Measurements from ENCODE around the gene PTGFRN. TPM values are rescaled to one million over a fixed set of nuclear protein-coding genes. Genes with fewer than 3 reads are reported as not detected.

PTGFRN gene
- total RNA-seq, 2 donors from 2014 or later = 0.94 to 1.3 TPM

GRCh38 chr1:116877141-116877818 is 32.4 kb upstream of the PTGFRN start:
- no peaks in the 10 kb centered on the region for H3K36me3 Mint-ChIP-seq (ENCODE audit: low read depth)
- no peak for ATAC-seq
- peaks cover 16% of the 10 kb centered on the region for H3K4me1 Mint-ChIP-seq
- H3K9me3 ChIP-seq (ENCODE audit: control insufficient read depth, low read length, poor library complexity, severe bottlenecking) = no peaks in the 10 kb centered on the region
- H3K27ac Mint-ChIP-seq = no peak overlapping the region
- DNase-seq = no peak
- no peaks in the 10 kb centered on the region for H3K27me3 Mint-ChIP-seq
- no peak overlapping the region for H3K4me3 Mint-ChIP-seq

GRCh38 chr1:116878804-116879477 is 30.8 kb upstream of the PTGFRN start:
- Mint-ChIP-seq H3K36me3 (ENCODE audit: low read depth) (no peaks in the 10 kb centered on the region), H3K27me3 (no peaks in the 10 kb centered on the region), H3K4me1 (peaks cover 8% of the 10 kb centered on the region), H3K27ac (no peak overlapping the region), H3K4me3 (no peak overlapping the region)
- ATAC-seq (no peak), DNase-seq (peak in 1 of 3 donors; percentile 12)
- no peaks in the 10 kb centered on the region for H3K9me3 ChIP-seq (ENCODE audit: control insufficient read depth, low read length, poor library complexity, severe bottlenecking)

- Mint-ChIP-seq H3K36me3 (ENCODE audit: low read depth) (no peaks in the 10 kb centered on the region), H3K4me1 (peaks cover 8% of the 10 kb centered on the region), H3K4me3 (no peak overlapping the region), H3K27me3 (no peaks in the 10 kb centered on the region), H3K27ac (no peak overlapping the region)
- no peak for DNase-seq
- no peak for ATAC-seq
- no peaks in the 10 kb centered on the region for H3K9me3 ChIP-seq (ENCODE audit: control insufficient read depth, low read length, poor library complexity, severe bottlenecking)
Measured at GRCh38 chr1:116879478-116880133, 30.1 kb upstream of the PTGFRN start.

GRCh38 chr1:116880917-116881316 is 28.8 kb upstream of the PTGFRN start:
- ATAC-seq (no peak), DNase-seq (no peak)
- Mint-ChIP-seq H3K27me3 (no peaks in the 10 kb centered on the region), H3K4me1 (peaks cover 5% of the 10 kb centered on the region), H3K4me3 (no peak overlapping the region), H3K27ac (no peak overlapping the region), H3K36me3 (ENCODE audit: low read depth) (no peaks in the 10 kb centered on the region)
- no peaks in the 10 kb centered on the region for H3K9me3 ChIP-seq (ENCODE audit: control insufficient read depth, low read length, poor library complexity, severe bottlenecking)

GRCh38 chr1:116881879-116882520 is 27.7 kb upstream of the PTGFRN start:
- Mint-ChIP-seq H3K27ac (no peak overlapping the region), H3K4me1 (peaks cover 5% of the 10 kb centered on the region), H3K4me3 (no peak overlapping the region), H3K27me3 (no peaks in the 10 kb centered on the region), H3K36me3 (ENCODE audit: low read depth) (no peaks in the 10 kb centered on the region)
- DNase-seq (no peak), ATAC-seq (no peak)
- no peaks in the 10 kb centered on the region for H3K9me3 ChIP-seq (ENCODE audit: control insufficient read depth, low read length, poor library complexity, severe bottlenecking)

GRCh38 chr1:116882866-116883265 is 26.9 kb upstream of the PTGFRN start:
- no peaks in the 10 kb centered on the region for H3K36me3 Mint-ChIP-seq (ENCODE audit: low read depth)
- ATAC-seq (no peak), DNase-seq (no peak)
- peaks cover 5% of the 10 kb centered on the region for H3K4me1 Mint-ChIP-seq
- H3K27me3 Mint-ChIP-seq = no peaks in the 10 kb centered on the region
- H3K9me3 ChIP-seq (ENCODE audit: control insufficient read depth, low read length, poor library complexity, severe bottlenecking) = no peaks in the 10 kb centered on the region
- H3K27ac Mint-ChIP-seq = no peak overlapping the region
- no peak overlapping the region for H3K4me3 Mint-ChIP-seq

GRCh38 chr1:116886291-116886878 is 23.3 kb upstream of the PTGFRN start:
- ATAC-seq = no peak
- Mint-ChIP-seq H3K27ac (no peak overlapping the region), H3K27me3 (peaks cover 12% of the 10 kb centered on the region), H3K36me3 (ENCODE audit: low read depth) (no peaks in the 10 kb centered on the region), H3K4me1 (peaks cover 5% of the 10 kb centered on the region), H3K4me3 (no peak overlapping the region)
- no peaks in the 10 kb centered on the region for H3K9me3 ChIP-seq (ENCODE audit: control insufficient read depth, low read length, poor library complexity, severe bottlenecking)
- no peak for DNase-seq

- peaks cover 2% of the 10 kb centered on the region for H3K4me1 Mint-ChIP-seq
- H3K4me3 Mint-ChIP-seq = no peak overlapping the region
- ATAC-seq (no peak), DNase-seq (no peak)
- H3K36me3 Mint-ChIP-seq (ENCODE audit: low read depth) = no peaks in the 10 kb centered on the region
- H3K27me3 Mint-ChIP-seq = peaks cover 20% of the 10 kb centered on the region
- H3K9me3 ChIP-seq (ENCODE audit: control insufficient read depth, low read length, poor library complexity, severe bottlenecking) = no peaks in the 10 kb centered on the region
- H3K27ac Mint-ChIP-seq = no peak overlapping the region
Measured at GRCh38 chr1:116887212-116887611, 22.5 kb upstream of the PTGFRN start.

GRCh38 chr1:116889380-116889779 is 20.3 kb upstream of the PTGFRN start:
- Mint-ChIP-seq H3K4me3 (no peak overlapping the region), H3K27me3 (peaks cover 24% of the 10 kb centered on the region), H3K4me1 (peaks cover 2% of the 10 kb centered on the region), H3K36me3 (ENCODE audit: low read depth) (no peaks in the 10 kb centered on the region), H3K27ac (no peak overlapping the region)
- DNase-seq = no peak
- ATAC-seq = no peak
- no peaks in the 10 kb centered on the region for H3K9me3 ChIP-seq (ENCODE audit: control insufficient read depth, low read length, poor library complexity, severe bottlenecking)

GRCh38 chr1:116891396-116892079 is 18.2 kb upstream of the PTGFRN start:
- no peak for DNase-seq
- H3K27ac Mint-ChIP-seq = no peak overlapping the region
- no peak for ATAC-seq
- H3K27me3 Mint-ChIP-seq = peaks cover 24% of the 10 kb centered on the region
- peaks cover 2% of the 10 kb centered on the region for H3K4me1 Mint-ChIP-seq
- no peaks in the 10 kb centered on the region for H3K9me3 ChIP-seq (ENCODE audit: control insufficient read depth, low read length, poor library complexity, severe bottlenecking)
- H3K36me3 Mint-ChIP-seq (ENCODE audit: low read depth) = no peaks in the 10 kb centered on the region
- H3K4me3 Mint-ChIP-seq = no peak overlapping the region

GRCh38 chr1:116895073-116895472 is 14.6 kb upstream of the PTGFRN start:
- ATAC-seq = no peak
- DNase-seq = no peak
- H3K4me3 Mint-ChIP-seq = no peak overlapping the region
- H3K27me3 Mint-ChIP-seq = peaks cover 20% of the 10 kb centered on the region
- H3K4me1 Mint-ChIP-seq = peaks cover 2% of the 10 kb centered on the region
- no peak overlapping the region for H3K27ac Mint-ChIP-seq
- no peaks in the 10 kb centered on the region for H3K36me3 Mint-ChIP-seq (ENCODE audit: low read depth)
- H3K9me3 ChIP-seq (ENCODE audit: control insufficient read depth, low read length, poor library complexity, severe bottlenecking) = no peaks in the 10 kb centered on the region

- H3K4me1 Mint-ChIP-seq = no peaks in the 10 kb centered on the region
- H3K27me3 Mint-ChIP-seq = no peaks in the 10 kb centered on the region
- ATAC-seq (no peak), DNase-seq (no peak)
- no peak overlapping the region for H3K4me3 Mint-ChIP-seq
- H3K9me3 ChIP-seq (ENCODE audit: control insufficient read depth, low read length, poor library complexity, severe bottlenecking) = no peaks in the 10 kb centered on the region
- H3K36me3 Mint-ChIP-seq (ENCODE audit: low read depth) = no peaks in the 10 kb centered on the region
- no peak overlapping the region for H3K27ac Mint-ChIP-seq
Measured at GRCh38 chr1:116899529-116899928, 10.2 kb upstream of the PTGFRN start.

Measured in T-helper 17 cell (primary cell).